EH (cell line): ENCODE results near the gene SHROOM1.
"Not testable (repeated sequence)": the region's sequence is repeated elsewhere in the genome, so short reads cannot be mapped to it uniquely, and the experiment has no call there.

ENCODE experiments used
- DNase-seq: peaks from one replicate; pipeline ENCODE4 v3.0.0-alpha.2; 2015; ENCODE audit warnings: low read depth

SHROOM1 gene

GRCh38 chr5:132806804-132807162, 23.7 kb downstream of the SHROOM1 start:
- not testable (repeated sequence) for DNase-seq

GRCh38 chr5:132805872-132806271, 24.6 kb downstream of the SHROOM1 start:
- DNase-seq: not testable (repeated sequence)

- not testable (repeated sequence) for DNase-seq
Observed at GRCh38 chr5:132804219-132804618, 26.2 kb downstream of the SHROOM1 start.

GRCh38 chr5:132802685-132803066, 27.8 kb downstream of the SHROOM1 start:
- DNase-seq: not testable (repeated sequence)

GRCh38 chr5:132802044-132802684, 28.3 kb downstream of the SHROOM1 start:
- no peak for DNase-seq

GRCh38 chr5:132800545-132800944, 29.9 kb downstream of the SHROOM1 start:
- DNase-seq: no peak

GRCh38 chr5:132799392-132799791, 31.1 kb downstream of the SHROOM1 start:
- peak; percentile 47 for DNase-seq

GRCh38 chr5:132797651-132798050, 32.8 kb downstream of the SHROOM1 start:
- no peak for DNase-seq

- no peak for DNase-seq
Observed at GRCh38 chr5:132791026-132791425, 39.4 kb downstream of the SHROOM1 start.

GRCh38 chr5:132790201-132790865, 40.1 kb downstream of the SHROOM1 start:
- DNase-seq: no peak

GRCh38 chr5:132788990-132789886, 41.2 kb downstream of the SHROOM1 start:
- no peak for DNase-seq

GRCh38 chr5:132788508-132788907, 41.9 kb downstream of the SHROOM1 start:
- DNase-seq: no peak

GRCh38 chr5:132787076-132787475, 43.4 kb downstream of the SHROOM1 start:
- DNase-seq: peak; percentile 73

- no peak for DNase-seq
Observed at GRCh38 chr5:132785864-132786263, 44.6 kb downstream of the SHROOM1 start.

GRCh38 chr5:132785365-132785764, 45.1 kb downstream of the SHROOM1 start:
- no peak for DNase-seq

GRCh38 chr5:132782101-132782500, 48.3 kb downstream of the SHROOM1 start:
- peak; percentile 79 for DNase-seq

GRCh38 chr5:132781029-132781428, 49.4 kb downstream of the SHROOM1 start:
- no peak for DNase-seq

GRCh38 chr5:132780577-132780976, 49.9 kb downstream of the SHROOM1 start:
- no peak for DNase-seq

- no peak for DNase-seq
Observed at GRCh38 chr5:132779961-132780360, 50.5 kb downstream of the SHROOM1 start.

GRCh38 chr5:132778856-132779255, 51.6 kb downstream of the SHROOM1 start:
- no peak for DNase-seq

- no peak for DNase-seq
Observed at GRCh38 chr5:132778129-132778528, 52.3 kb downstream of the SHROOM1 start.

- peak; percentile 64 for DNase-seq
Observed at GRCh38 chr5:132777209-132778069, 53.0 kb downstream of the SHROOM1 start, which contains the start of gene SEPTIN8. Gene SEPTIN8 (minus strand): TSS chr5:132777239. CDS start chr5:132777137, 102 bp downstream.
